Liver (tissue), 9 donors: ENCODE measurements around the gene JMJD1C. TPM values are rescaled to one million over a fixed set of nuclear protein-coding genes. Genes with fewer than 3 reads are reported as not detected.

Source experiments
- DNase-seq: peaks from one replicate; pipeline ENCODE4 v3.0.0-alpha.2; 2017; ENCODE audit warnings: low spot score
- H3K27ac ChIP-seq, 2 donors: one replicate each; pipeline ENCODE4 v1.7.0; 2013; ENCODE audit warnings: inconsistent platforms in 2 of 2, low read length in 2 of 2, control low read depth in 1 of 2, low read depth in 1 of 2, mild to moderate bottlenecking in 1 of 2
- H3K27me3 ChIP-seq, 4 donors: one replicate each; pipeline versions ENCODE4 v1.6.1 to v1.7.0; 2013; ENCODE audit warnings: low read length in 3 of 4, inconsistent platforms in 1 of 4, mild to moderate bottlenecking in 1 of 4, moderate library complexity in 1 of 4; ENCODE audit not compliant: control insufficient read depth in 4 of 4, insufficient read depth in 4 of 4
- H3K36me3 ChIP-seq, 4 donors: one replicate each; pipeline versions ENCODE4 v1.6.1 to v1.7.0; 2013; ENCODE audit warnings: low read length in 3 of 4, mild to moderate bottlenecking in 3 of 4, low read depth in 1 of 4, moderate library complexity in 1 of 4; ENCODE audit not compliant: control insufficient read depth in 4 of 4, insufficient read depth in 3 of 4
- H3K4me1 ChIP-seq, 4 donors: one replicate each; pipeline versions ENCODE4 v1.6.1 to v1.7.0; 2013; ENCODE audit warnings: low read length in 3 of 4, mild to moderate bottlenecking in 3 of 4, moderate library complexity in 1 of 4; ENCODE audit not compliant: control insufficient read depth in 4 of 4, insufficient read depth in 4 of 4
- H3K4me3 ChIP-seq, 3 donors: one replicate each; pipeline versions ENCODE4 v1.6.1 to v1.7.0; 2013; ENCODE audit warnings: low read length in 3 of 3, control low read depth in 1 of 3, low read depth in 1 of 3, mild to moderate bottlenecking in 1 of 3
- H3K9ac ChIP-seq, 2 donors: one replicate each; pipeline ENCODE4 v1.7.0; 2013; ENCODE audit warnings: low read length in 2 of 2, mild to moderate bottlenecking in 2 of 2, moderate library complexity in 2 of 2, control low read depth in 1 of 2, low read depth in 1 of 2
- H3K9me3 ChIP-seq, 4 donors: one replicate each; pipeline versions ENCODE4 v1.6.1 to v1.7.0; 2013; ENCODE audit warnings: low read length in 3 of 4; ENCODE audit not compliant: control insufficient read depth in 4 of 4
- ATF3 ChIP-seq: IDR thresholded peaks from 2 replicates; pipeline ENCODE4 v1.6.1; 2016; ENCODE audit warnings: antibody characterized with exemption
- CTCF ChIP-seq: fragments of 150-350 bp; IDR thresholded peaks from 2 replicates; pipeline ENCODE4 v1.5.1; 2017; ENCODE audit warnings: improper control_type of control experiment, low read depth, low read length; ENCODE audit not compliant: missing input control
- EGR1 ChIP-seq, 2 donors: IDR thresholded peaks; 2 replicates each; pipeline ENCODE4 v1.6.1; 2016 to 2018; ENCODE audit warnings: antibody characterized with exemption in 2 of 2, low read depth in 2 of 2
- FOXA1 ChIP-seq: IDR thresholded peaks from 2 replicates; pipeline ENCODE4 v1.6.1; 2016; ENCODE audit warnings: antibody characterized with exemption
- FOXA2 ChIP-seq: IDR thresholded peaks from 2 replicates; pipeline ENCODE4 v1.6.1; 2016; ENCODE audit warnings: antibody characterized with exemption
- GABPA ChIP-seq, 2 donors: IDR thresholded peaks in 1 of 2; conservative IDR thresholded peaks in 1 of 2; 2 replicates each; pipeline ENCODE4 v1.6.1; 2016; ENCODE audit warnings: antibody characterized with exemption in 2 of 2, mild to moderate bottlenecking in 1 of 2, moderate library complexity in 1 of 2
- HNF4A ChIP-seq, 2 donors: conservative IDR thresholded peaks; 2 replicates each; pipeline ENCODE4 v1.6.1; 2016; ENCODE audit warnings: antibody characterized with exemption in 2 of 2, mild to moderate bottlenecking in 2 of 2
- HNF4G ChIP-seq: IDR thresholded peaks from 2 replicates; pipeline ENCODE4 v1.6.1; 2016; ENCODE audit warnings: antibody characterized with exemption
- JUND ChIP-seq, 2 donors: IDR thresholded peaks; 2 replicates each; pipeline ENCODE4 v1.6.1; 2016; ENCODE audit warnings: antibody characterized with exemption in 2 of 2
- MAX ChIP-seq: IDR thresholded peaks from 2 replicates; pipeline ENCODE4 v1.6.1; 2016; ENCODE audit warnings: antibody characterized with exemption
- NR2F2 ChIP-seq: IDR thresholded peaks from 2 replicates; pipeline ENCODE4 v1.6.1; 2016; ENCODE audit warnings: antibody characterized with exemption
- RAD21 ChIP-seq, 2 donors: IDR thresholded peaks; 2 replicates each; pipeline ENCODE4 v1.6.1; 2016; ENCODE audit warnings: antibody characterized with exemption in 2 of 2, mild to moderate bottlenecking in 2 of 2
- REST ChIP-seq: IDR thresholded peaks from 2 replicates; pipeline ENCODE4 v1.6.1; 2016; ENCODE audit warnings: antibody characterized with exemption, mild to moderate bottlenecking
- RXRA ChIP-seq, 2 donors: IDR thresholded peaks; 2 replicates each; pipeline ENCODE4 v1.6.1; 2017 to 2018; ENCODE audit warnings: antibody characterized with exemption in 2 of 2, mild to moderate bottlenecking in 1 of 2
- SP1 ChIP-seq: IDR thresholded peaks from 2 replicates; pipeline ENCODE4 v1.6.1; 2018; ENCODE audit warnings: antibody characterized with exemption, mild to moderate bottlenecking
- TAF1 ChIP-seq: conservative IDR thresholded peaks from 2 replicates; pipeline ENCODE4 v1.6.1; 2016; ENCODE audit warnings: antibody characterized with exemption, mild to moderate bottlenecking
- YY1 ChIP-seq: IDR thresholded peaks from 2 replicates; pipeline ENCODE4 v1.6.1; 2016; ENCODE audit warnings: antibody characterized with exemption, mild to moderate bottlenecking
- ZBTB33 ChIP-seq: IDR thresholded peaks from 2 replicates; pipeline ENCODE4 v1.6.1; 2016; ENCODE audit warnings: antibody characterized with exemption
- WGBS: extraction: QIAGEN DNeasy Blood & Tissue Kit; methylation state at CpG from one replicate; pipeline ENCODE4 v1.1.7; 2013; 5-methylcytosine and 5-hydroxymethylcytosine counted together
- polyA plus RNA-seq, 2 donors: library from polyadenylated mRNA; stranded (reverse) in 1 of 2; unstranded in 1 of 2; fragments of 200-250 nt in 1 of 2; fragments of >200 nt in 1 of 2; fragmentation: Nextera tagmentation in 1 of 2; extraction: Ambion mirVana in 1 of 2; gene quantifications; one replicate each; pipeline versions ENCODE4 v1.2.1 to v1.2.3, GENCODE V29; 2013 to 2015
- total RNA-seq, 2 donors: library from RNA; depleted of rRNA; stranded (reverse); fragments of >200 nt; gene quantifications; one replicate each; pipeline ENCODE4 v1.2.3, GENCODE V29; 2014
- donor health status: healthy.
- donor health status: healthy.
- donor health status: healthy.
- donor health status: healthy.
- donor health status: healthy.

Gene JMJD1C
- total and polyA plus RNA-seq, 4 donors = 11.0 to 93.1 (median 56.0) TPM

- Histone ChIP-seq H3K4me3 (no peak overlapping the region), H3K27ac (no peak overlapping the region), H3K36me3 (peaks cover 5 to 44% (median 27%) of the 10 kb centered on the region in 4 donors), H3K4me1 (peaks cover 0 to 32% (median 15%) of the 10 kb centered on the region in 4 donors), H3K9ac (no peak overlapping the region), H3K27me3 (no peaks in the 10 kb centered on the region), H3K9me3 (no peaks in the 10 kb centered on the region)
- TF ChIP-seq MAX (no peak), JUND (IDR thresholded peaks at IDR 0.05) (no peak), TAF1 (no peak), FOXA1 (no peak), FOXA2 (no peak), HNF4A (conservative IDR thresholded peaks at IDR 0.05) (no peak), EGR1 (IDR thresholded peaks at IDR 0.05; ENCODE audit: low read depth in 2 of 2) (no peak), YY1 (no peak), CTCF (no peak), ZBTB33 (no peak), HNF4G (no peak), NR2F2 (no peak), RXRA (IDR thresholded peaks at IDR 0.05) (no peak), SP1 (no peak), ATF3 (no peak), REST (no peak), GABPA (IDR thresholded peaks at IDR 0.05 in 1 of 2, conservative IDR thresholded peaks at IDR 0.05 in 1 of 2) (no peak), RAD21 (IDR thresholded peaks at IDR 0.05) (no peak)
- WGBS = 86% methylated on average over 2 of the region's 2 CpGs
- DNase-seq = no peak
These were observed 256.8 kb downstream of the JMJD1C start for GRCh38 chr10:63208986-63209385.
